Measurements from ENCODE around the gene NXPH3.

NXPH3 gene

GRCh38 chr17:49596613-49597244 lies 21.1 kb downstream of the NXPH3 start:
- no peak for DNase-seq

- no peak for DNase-seq
These were observed 21.8 kb downstream of the NXPH3 start for GRCh38 chr17:49597436-49597835.

GRCh38 chr17:49597928-49598655 lies 22.4 kb downstream of the NXPH3 start:
- no peak for DNase-seq

GRCh38 chr17:49598918-49599317 lies 23.2 kb downstream of the NXPH3 start:
- DNase-seq: no peak

GRCh38 chr17:49600949-49601348 lies 25.3 kb downstream of the NXPH3 start:
- DNase-seq: no peak

- no peak for DNase-seq
These were observed 27.1 kb downstream of the NXPH3 start for GRCh38 chr17:49602783-49603182.

- DNase-seq: no peak
These were observed 27.6 kb downstream of the NXPH3 start for GRCh38 chr17:49603238-49603637.

- no peak for DNase-seq
These were observed 28.0 kb downstream of the NXPH3 start for GRCh38 chr17:49603720-49604119.

- DNase-seq: no peak
These were observed 28.7 kb downstream of the NXPH3 start for GRCh38 chr17:49604314-49604869.

GRCh38 chr17:49610883-49611584 lies 35.4 kb downstream of the NXPH3 start:
- DNase-seq: no peak

GRCh38 chr17:49612726-49613125 lies 37.1 kb downstream of the NXPH3 start:
- DNase-seq: no peak

- no peak for DNase-seq
These were observed 37.6 kb downstream of the NXPH3 start for GRCh38 chr17:49613182-49613800.

GRCh38 chr17:49616086-49616485 lies 40.4 kb downstream of the NXPH3 start:
- DNase-seq: no peak

GRCh38 chr17:49616601-49617131 lies 41.0 kb downstream of the NXPH3 start:
- DNase-seq: no peak

GRCh38 chr17:49618028-49618611 lies 42.4 kb downstream of the NXPH3 start:
- DNase-seq: no peak

- DNase-seq: no peak
These were observed 45.7 kb downstream of the NXPH3 start for GRCh38 chr17:49621420-49621819.

GRCh38 chr17:49621946-49622529 lies 46.4 kb downstream of the NXPH3 start:
- no peak for DNase-seq

- DNase-seq: no peak
These were observed 49.2 kb downstream of the NXPH3 start for GRCh38 chr17:49624896-49625295.

- no peak for DNase-seq
These were observed 53.8 kb downstream of the NXPH3 start for GRCh38 chr17:49629447-49629846.

GRCh38 chr17:49630113-49630900 lies 54.6 kb downstream of the NXPH3 start:
- no peak for DNase-seq

- DNase-seq: no peak
These were observed 55.8 kb downstream of the NXPH3 start for GRCh38 chr17:49631496-49631895.
